SK-N-SH treated with all-trans-retinoic acid at 6 μM for 48 hours (cell line): ENCODE results near the gene DYRK2.

Experiments used
- ATAC-seq: fragments of 200-7000 bp; cut with Tn5 transposase; 3 replicates; pipeline ENCODE4 v1.9.1; 2020; ENCODE audit warnings: mild to moderate bottlenecking, moderate library complexity
- ARNTL ChIP-seq: fragments of 450-650 bp; formaldehyde crosslinking; IDR thresholded peaks from 2 replicates; pipeline ENCODE4 v1.5.0; 2020; ENCODE audit warnings: low read depth, mild to moderate bottlenecking, moderate library complexity, borderline replicate concordance
- BACH2 ChIP-seq: fragments of 250-450 bp; sonication (Bioruptor Pico); IDR thresholded peaks from 2 replicates; pipeline ENCODE4 v1.9.0; 2021; ENCODE audit warnings: mild to moderate bottlenecking, borderline replicate concordance
- CSDC2 ChIP-seq: fragments of 250-450 bp; sonication (Bioruptor Pico); IDR thresholded peaks from 2 replicates; pipeline ENCODE4 v1.5.0; 2020; ENCODE audit warnings: mild to moderate bottlenecking, moderate library complexity
- CSRNP3 ChIP-seq: fragments of 250-450 bp; sonication (Bioruptor Pico); IDR thresholded peaks from 2 replicates; pipeline ENCODE4 v1.5.1; 2021; ENCODE audit warnings: mild to moderate bottlenecking, moderate library complexity
- ESRRG ChIP-seq: fragments of 250-450 bp; sonication (Bioruptor Pico); IDR thresholded peaks from 2 replicates; pipeline ENCODE4 v1.6.1; 2021; ENCODE audit warnings: mild to moderate bottlenecking
- GLIS3 ChIP-seq: fragments of 250-450 bp; sonication (Bioruptor Pico); IDR thresholded peaks from 2 replicates; pipeline ENCODE4 v1.5.0; 2020; ENCODE audit warnings: mild to moderate bottlenecking, moderate library complexity
- ISL1 ChIP-seq: fragments of 250-450 bp; sonication (Bioruptor Pico); IDR thresholded peaks from 2 replicates; pipeline ENCODE4 v2.1.2; 2022; ENCODE audit warnings: mild to moderate bottlenecking, moderate library complexity
- PATZ1 ChIP-seq: fragments of 250-450 bp; sonication (Bioruptor Pico); IDR thresholded peaks from 2 replicates; pipeline ENCODE4 v1.8.0; 2020; ENCODE audit warnings: mild to moderate bottlenecking, moderate library complexity, borderline replicate concordance
- POU6F1 ChIP-seq: fragments of 250-450 bp; sonication (Bioruptor Pico); IDR thresholded peaks from 2 replicates; pipeline ENCODE4 v1.8.0; 2021; ENCODE audit warnings: low read depth, mild to moderate bottlenecking, moderate library complexity, borderline replicate concordance
- PPARA ChIP-seq: fragments of 250-450 bp; sonication (Bioruptor Pico); IDR thresholded peaks from 2 replicates; pipeline ENCODE4 v1.5.0; 2020; ENCODE audit warnings: mild to moderate bottlenecking, borderline replicate concordance
- RARB ChIP-seq: fragments of 250-450 bp; sonication (Bioruptor Pico); IDR thresholded peaks from 2 replicates; pipeline ENCODE4 v1.8.0; 2021; ENCODE audit warnings: mild to moderate bottlenecking, moderate library complexity
- SNAI2 ChIP-seq: fragments of 250-450 bp; sonication (Bioruptor Pico); IDR thresholded peaks from 2 replicates; pipeline ENCODE4 v1.5.0; 2020; ENCODE audit warnings: mild to moderate bottlenecking, moderate library complexity
- TSHZ2 ChIP-seq: fragments of 250-450 bp; sonication (Bioruptor Pico); IDR thresholded peaks from 2 replicates; pipeline ENCODE4 v1.5.0; 2020; ENCODE audit warnings: mild to moderate bottlenecking, moderate library complexity
- ZC3H10 ChIP-seq: fragments of 250-450 bp; sonication (Bioruptor Pico); IDR thresholded peaks from 2 replicates; pipeline ENCODE4 v1.5.1; 2021; ENCODE audit warnings: mild to moderate bottlenecking, moderate library complexity
- ZFP3 ChIP-seq: fragments of 250-450 bp; sonication (Bioruptor Pico); IDR thresholded peaks from 2 replicates; pipeline ENCODE4 v1.5.0; 2020; ENCODE audit warnings: mild to moderate bottlenecking, moderate library complexity
- ZFP30 ChIP-seq: fragments of 450-650 bp; formaldehyde crosslinking; IDR thresholded peaks from 2 replicates; pipeline ENCODE4 v1.5.0; 2022; ENCODE audit warnings: mild to moderate bottlenecking, moderate library complexity
- ZNF565 ChIP-seq: fragments of 450-650 bp; formaldehyde crosslinking; conservative IDR thresholded peaks from 2 replicates; pipeline ENCODE4 v1.5.0; 2020; ENCODE audit warnings: low read depth, mild to moderate bottlenecking, moderate library complexity
- ZNF70 ChIP-seq: fragments of 450-650 bp; formaldehyde crosslinking; IDR thresholded peaks from 2 replicates; pipeline ENCODE4 v1.5.0; 2020; ENCODE audit warnings: mild to moderate bottlenecking, moderate library complexity
- ZNF8 ChIP-seq: fragments of 450-650 bp; formaldehyde crosslinking; IDR thresholded peaks from 2 replicates; pipeline ENCODE4 v1.5.0; 2020; ENCODE audit warnings: mild to moderate bottlenecking, moderate library complexity

DYRK2 gene

GRCh38 chr12:67632005-67632404 lies 16.5 kb upstream of the DYRK2 start:
- ATAC-seq: no peak

GRCh38 chr12:67633024-67633610 lies 15.4 kb upstream of the DYRK2 start:
- ATAC-seq: no peak

More at GRCh38 chr12:67632005-67632404, 16.5 kb upstream of the DYRK2 start:
- TF ChIP-seq PPARA (CRISPR knock-in tag) (no peak), GLIS3 (CRISPR knock-in tag) (no peak), ZFP30 (CRISPR knock-in tag) (no peak), BACH2 (no peak), ZNF565 (CRISPR knock-in tag) (no peak), ZNF70 (CRISPR knock-in tag) (no peak), POU6F1 (CRISPR knock-in tag) (no peak), CSRNP3 (CRISPR knock-in tag) (no peak), SNAI2 (CRISPR knock-in tag) (no peak), ISL1 (CRISPR knock-in tag) (no peak), ESRRG (CRISPR knock-in tag) (no peak), PATZ1 (CRISPR knock-in tag) (no peak), ZFP3 (no peak), TSHZ2 (CRISPR knock-in tag) (no peak), ZC3H10 (CRISPR knock-in tag) (no peak), ZNF8 (CRISPR knock-in tag) (no peak), RARB (CRISPR knock-in tag) (no peak)

GRCh38 chr12:67633708-67634107 lies 14.8 kb upstream of the DYRK2 start:
- ATAC-seq: no peak
- TF ChIP-seq ZFP30 (CRISPR knock-in tag) (no peak), ZFP3 (no peak), POU6F1 (CRISPR knock-in tag) (no peak), ZNF70 (CRISPR knock-in tag) (no peak), PPARA (CRISPR knock-in tag) (no peak), CSRNP3 (CRISPR knock-in tag) (no peak), RARB (CRISPR knock-in tag) (no peak)

More at GRCh38 chr12:67633024-67633610, 15.4 kb upstream of the DYRK2 start:
- TF ChIP-seq ARNTL (CRISPR knock-in tag) (no peak), CSDC2 (CRISPR knock-in tag) (no peak)
- TF ChIP-seq, all 23 proteins: peak for 0
